ENCODE data around the gene NR4A3.
"Not testable (repeated sequence)": the region's sequence is repeated elsewhere in the genome, so short reads cannot be mapped to it uniquely, and the experiment has no call there.

Gene NR4A3

DNA sequence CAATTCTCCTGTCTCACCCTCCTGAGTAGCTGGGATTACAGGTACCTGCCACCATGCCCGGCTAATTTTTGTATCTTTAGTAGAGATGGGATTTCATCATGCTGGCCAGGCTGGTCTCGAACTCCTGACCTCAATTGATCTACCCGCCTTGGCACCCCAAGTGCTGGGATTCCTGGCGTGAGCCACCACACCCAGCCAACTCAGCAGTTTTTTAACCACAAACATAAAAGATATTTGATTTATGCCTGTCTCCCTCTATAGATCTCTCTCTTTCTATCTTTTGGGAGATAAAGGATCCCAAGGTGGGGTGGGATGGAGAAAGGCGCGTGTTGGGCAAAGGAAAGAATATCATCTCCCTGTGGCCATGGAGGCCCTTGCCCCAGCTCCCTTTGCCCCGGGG is 26.8 kb downstream of the NR4A3 start:
- TF ChIP-seq, protein P1, sequence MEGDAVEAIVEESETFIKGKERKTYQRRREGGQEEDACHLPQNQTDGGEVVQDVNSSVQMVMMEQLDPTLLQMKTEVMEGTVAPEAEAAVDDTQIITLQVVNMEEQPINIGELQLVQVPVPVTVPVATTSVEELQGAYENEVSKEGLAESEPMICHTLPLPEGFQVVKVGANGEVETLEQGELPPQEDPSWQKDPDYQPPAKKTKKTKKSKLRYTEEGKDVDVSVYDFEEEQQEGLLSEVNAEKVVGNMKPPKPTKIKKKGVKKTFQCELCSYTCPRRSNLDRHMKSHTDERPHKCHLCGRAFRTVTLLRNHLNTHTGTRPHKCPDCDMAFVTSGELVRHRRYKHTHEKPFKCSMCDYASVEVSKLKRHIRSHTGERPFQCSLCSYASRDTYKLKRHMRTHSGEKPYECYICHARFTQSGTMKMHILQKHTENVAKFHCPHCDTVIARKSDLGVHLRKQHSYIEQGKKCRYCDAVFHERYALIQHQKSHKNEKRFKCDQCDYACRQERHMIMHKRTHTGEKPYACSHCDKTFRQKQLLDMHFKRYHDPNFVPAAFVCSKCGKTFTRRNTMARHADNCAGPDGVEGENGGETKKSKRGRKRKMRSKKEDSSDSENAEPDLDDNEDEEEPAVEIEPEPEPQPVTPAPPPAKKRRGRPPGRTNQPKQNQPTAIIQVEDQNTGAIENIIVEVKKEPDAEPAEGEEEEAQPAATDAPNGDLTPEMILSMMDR (IDR thresholded peaks at IDR 0.05; ENCODE audit: insufficient read depth, missing control alignments), result no peak
- FAIRE-seq, result no peak
- DNase-seq (ENCODE audit: insufficient read length, low spot score), result no peak

DNA sequence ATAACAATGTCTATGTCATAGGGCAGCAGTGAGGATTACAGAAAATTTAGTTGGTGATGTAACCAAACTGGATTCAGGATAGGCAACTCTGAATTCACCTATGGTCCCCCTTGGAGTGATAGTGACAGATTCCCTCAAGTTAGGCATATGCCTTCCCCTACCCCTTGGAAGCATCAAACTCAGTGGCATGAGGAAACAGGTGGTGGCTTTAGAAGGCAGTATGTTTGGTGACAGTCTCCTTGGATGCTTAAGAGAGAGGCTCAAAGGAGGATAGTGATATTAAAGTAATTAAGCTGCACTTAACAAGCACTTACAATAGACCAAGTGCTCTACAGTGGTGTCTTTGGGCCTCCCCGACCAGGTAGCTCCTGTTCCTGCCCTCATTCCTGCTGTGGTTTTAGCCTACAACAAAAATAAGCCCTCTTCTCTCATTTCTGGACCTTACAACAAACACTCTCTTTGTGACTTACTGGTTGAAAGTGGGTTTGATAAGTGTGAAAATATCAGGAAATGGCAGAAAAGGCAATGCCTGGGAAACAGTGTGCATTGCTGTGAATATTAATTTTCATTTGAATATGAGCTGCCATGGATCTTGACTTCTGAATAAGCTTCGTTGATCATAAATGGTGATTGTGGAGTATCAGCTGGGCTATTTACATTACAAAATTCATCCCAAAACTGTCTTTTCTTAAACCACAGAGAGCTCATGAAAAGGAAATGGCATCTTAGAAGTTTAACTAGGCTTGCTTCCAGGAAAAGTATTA is 29.2 kb downstream of the NR4A3 start:
- no peak for FAIRE-seq
- TF ChIP-seq, protein P1 (IDR thresholded peaks at IDR 0.05; ENCODE audit: insufficient read depth, missing control alignments), result no peak
- no peak for DNase-seq (ENCODE audit: insufficient read length, low spot score)

DNA sequence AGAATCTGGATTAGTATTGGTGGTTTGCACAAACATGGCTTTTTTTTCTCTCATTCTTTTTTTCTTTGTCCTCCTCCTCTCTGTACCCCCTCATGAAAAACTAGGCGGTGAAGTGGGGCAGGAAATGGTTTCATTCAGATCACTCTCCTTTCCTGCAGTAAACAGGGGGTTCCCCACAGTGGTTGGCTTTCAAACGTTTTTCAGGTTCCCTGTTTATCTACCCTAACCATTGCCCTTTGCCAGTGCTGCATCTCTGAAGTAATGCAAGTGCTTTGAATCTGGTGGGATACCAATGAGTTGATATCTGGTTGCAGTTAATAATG is 29.8 kb downstream of the NR4A3 start:
- DNase-seq (ENCODE audit: insufficient read length, low spot score) (no peak), FAIRE-seq (no peak)
- TF ChIP-seq, protein P1 (IDR thresholded peaks at IDR 0.05; ENCODE audit: insufficient read depth, missing control alignments), result no peak

DNA sequence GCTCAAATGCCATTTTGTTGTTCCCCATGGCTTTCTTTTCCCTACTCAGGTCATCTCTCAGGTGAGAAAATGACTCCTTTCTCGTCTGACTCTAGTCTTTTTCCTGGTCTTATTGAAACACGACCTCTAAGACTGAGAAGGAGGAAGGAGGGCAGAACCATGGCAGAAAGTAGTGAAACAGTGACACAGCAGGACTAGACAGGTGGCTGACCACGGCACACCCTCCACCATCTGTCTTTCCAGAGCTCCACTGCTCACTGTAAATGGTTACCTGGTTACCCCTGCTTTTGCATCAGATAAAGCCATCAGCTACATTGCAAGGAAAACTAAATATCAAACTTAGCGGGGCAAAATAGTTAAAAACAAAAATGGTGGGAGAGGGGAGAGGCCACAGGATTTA is 30.9 kb downstream of the NR4A3 start:
- DNase-seq (ENCODE audit: insufficient read length, low spot score), result no peak
- TF ChIP-seq, protein P1 (IDR thresholded peaks at IDR 0.05; ENCODE audit: insufficient read depth, missing control alignments), result no peak
- no peak for FAIRE-seq

DNA sequence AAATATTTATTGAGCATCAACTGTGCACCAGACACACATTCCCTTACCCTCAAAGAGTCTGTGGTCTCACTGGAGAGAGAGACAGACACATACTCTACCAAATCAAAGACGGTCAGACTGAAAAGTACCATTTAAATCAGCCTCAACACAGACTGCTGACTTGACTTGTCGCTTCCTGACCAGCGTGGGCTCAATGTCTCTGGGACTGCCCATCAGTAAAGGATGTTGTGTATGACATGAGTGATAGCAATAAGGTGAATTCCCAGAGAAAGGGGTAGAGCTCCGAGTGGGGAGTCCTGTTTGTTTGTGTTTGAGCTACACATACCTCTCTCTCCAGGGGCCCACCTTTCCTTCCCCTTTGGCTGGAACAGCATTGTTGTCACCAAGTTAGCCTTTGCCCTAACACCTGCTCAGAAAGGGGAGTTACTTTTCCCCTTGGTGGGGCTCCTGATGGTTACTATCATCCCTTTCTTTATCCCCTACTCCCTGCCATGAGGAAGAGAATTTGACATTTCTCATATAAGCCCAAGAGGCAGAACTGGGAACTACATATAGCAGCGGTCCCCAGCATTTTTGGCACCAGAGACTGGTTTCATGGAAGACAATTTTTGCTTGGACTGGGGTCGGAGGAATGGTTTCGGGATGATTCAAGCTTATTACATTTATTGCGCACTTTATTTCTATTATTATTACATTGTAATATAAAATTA is 33.9 kb downstream of the NR4A3 start:
- TF ChIP-seq, protein P1 (IDR thresholded peaks at IDR 0.05; ENCODE audit: insufficient read depth, missing control alignments), result no peak
- FAIRE-seq (no peak), DNase-seq (ENCODE audit: insufficient read length, low spot score) (no peak)

DNA sequence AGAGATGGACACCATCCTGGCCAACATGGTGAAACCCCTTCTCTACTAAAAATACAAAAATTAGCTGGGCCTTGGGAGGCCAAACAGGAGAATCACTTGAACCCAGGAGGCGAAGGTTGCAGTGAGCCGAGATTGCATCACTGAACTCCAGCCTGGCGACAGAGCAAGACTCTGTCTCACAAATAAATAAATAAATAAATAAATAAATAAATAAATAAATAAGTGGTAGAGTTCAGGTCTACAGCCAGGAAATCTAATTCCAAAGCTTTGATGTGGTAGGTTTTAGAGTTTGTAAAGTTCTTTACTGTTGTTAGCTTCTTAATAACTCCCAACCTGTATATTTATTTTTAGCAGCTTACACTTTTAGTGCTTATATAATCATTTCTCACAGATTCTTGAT is 35.9 kb downstream of the NR4A3 start:
- not testable (repeated sequence) for DNase-seq (ENCODE audit: insufficient read length, low spot score); FAIRE-seq

DNA sequence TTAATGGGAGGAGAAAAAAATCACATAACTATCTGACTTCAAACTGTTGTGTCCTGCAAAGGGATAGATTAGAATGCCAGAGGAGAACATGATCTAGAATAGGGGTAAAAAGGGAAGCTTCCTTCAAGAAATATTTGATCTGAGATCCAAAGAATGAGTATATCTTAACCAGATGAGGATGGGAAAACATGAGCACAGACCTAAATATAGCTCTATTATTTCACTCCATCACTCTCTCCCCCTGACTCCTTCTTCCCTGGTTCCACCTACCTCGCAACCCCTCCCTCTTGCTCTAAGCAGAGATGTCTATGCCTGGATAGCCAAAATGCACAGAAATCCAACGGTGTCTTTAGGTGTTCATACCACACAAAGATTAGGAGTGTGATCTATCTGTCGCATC is 36.4 kb downstream of the NR4A3 start:
- FAIRE-seq (no peak), DNase-seq (ENCODE audit: insufficient read length, low spot score) (no peak)
- TF ChIP-seq, protein P1 (IDR thresholded peaks at IDR 0.05; ENCODE audit: insufficient read depth, missing control alignments), result no peak

All from D721Med (cell line).